Measurements from ENCODE around the gene TSKS. TPM values are rescaled to one million over a fixed set of nuclear protein-coding genes. Genes with fewer than 3 reads are reported as not detected.

The TSKS gene
- total RNA-seq, 1 donor from 2014 or later, result not detected

DNA sequence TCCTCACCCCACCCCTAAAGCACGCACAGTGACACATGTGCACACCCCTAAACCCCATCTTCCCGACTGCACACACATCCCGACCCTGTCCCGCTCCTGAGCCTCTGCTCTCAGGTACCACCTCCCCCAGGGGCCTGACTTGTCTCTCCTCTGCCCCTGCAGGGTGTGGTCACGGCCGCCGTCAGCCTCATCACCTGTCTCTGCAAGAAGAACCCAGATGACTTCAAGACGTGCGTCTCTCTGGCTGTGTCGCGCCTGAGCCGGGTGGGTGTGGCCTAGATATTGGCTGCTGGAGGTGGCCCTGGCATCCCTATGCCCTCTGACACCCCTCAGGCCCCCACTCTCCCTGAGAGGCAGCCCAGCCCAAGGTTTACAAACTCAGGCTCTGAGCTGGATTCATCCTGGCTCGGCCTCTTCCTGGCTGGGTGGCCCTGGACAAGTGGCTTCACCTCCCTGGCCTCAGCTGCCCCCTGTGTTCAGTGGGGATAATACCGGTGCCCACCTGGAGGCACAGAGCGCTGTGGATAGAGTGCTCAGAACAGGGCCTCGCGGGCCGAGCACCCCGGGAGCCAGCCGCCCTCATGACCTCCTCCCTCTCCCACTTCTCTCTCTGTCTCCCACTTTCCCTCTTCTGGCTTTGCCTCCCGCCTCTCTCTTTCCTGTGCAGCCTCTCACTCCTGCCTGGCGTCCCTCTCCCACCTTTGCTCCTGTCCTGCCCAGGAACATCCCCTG is 29.9 kb upstream of the TSKS start:
- Mint-ChIP-seq H3K4me3 (no peak overlapping the region), H3K9me3 (no peaks in the 10 kb centered on the region), H3K4me1 (no peaks in the 10 kb centered on the region), H3K27ac (no peak overlapping the region), H3K36me3 (peaks cover 47% of the 10 kb centered on the region), H3K27me3 (ENCODE audit: low read depth) (no peaks in the 10 kb centered on the region)
- no peak for DNase-seq (ENCODE audit: low spot score in 2 of 2, unreplicated experiment in 2 of 2)
- TF ChIP-seq CTCF (IDR thresholded peaks at IDR 0.05; ENCODE audit: unreplicated experiment), result no peak

GRCh38 chr19:49791776-49792445 is 28.8 kb upstream of the TSKS start:
- Mint-ChIP-seq H3K27me3 (ENCODE audit: low read depth) (no peaks in the 10 kb centered on the region), H3K9me3 (no peaks in the 10 kb centered on the region), H3K4me3 (no peak overlapping the region), H3K4me1 (peaks cover 4% of the 10 kb centered on the region), H3K36me3 (peaks cover 44% of the 10 kb centered on the region), H3K27ac (no peak overlapping the region)
- no peak for TF ChIP-seq CTCF (IDR thresholded peaks at IDR 0.05; ENCODE audit: unreplicated experiment)
- DNase-seq (ENCODE audit: low spot score in 2 of 2, unreplicated experiment in 2 of 2), result no peak

GRCh38 chr19:49790866-49791265 is 27.8 kb upstream of the TSKS start:
- DNase-seq (ENCODE audit: low spot score in 2 of 2, unreplicated experiment in 2 of 2), result no peak
- H3K27ac Mint-ChIP-seq, result no peak overlapping the region
- no peak for TF ChIP-seq CTCF (IDR thresholded peaks at IDR 0.05; ENCODE audit: unreplicated experiment)
- no peaks in the 10 kb centered on the region for H3K27me3 Mint-ChIP-seq (ENCODE audit: low read depth)
- H3K36me3 Mint-ChIP-seq, result peaks cover 44% of the 10 kb centered on the region
- H3K4me3 Mint-ChIP-seq, result no peak overlapping the region
- H3K9me3 Mint-ChIP-seq, result no peaks in the 10 kb centered on the region
- H3K4me1 Mint-ChIP-seq, result peaks cover 14% of the 10 kb centered on the region

GRCh38 chr19:49788857-49789256 is 25.8 kb upstream of the TSKS start:
- Mint-ChIP-seq H3K4me1 (peaks cover 20% of the 10 kb centered on the region), H3K9me3 (no peaks in the 10 kb centered on the region), H3K27ac (no peak overlapping the region), H3K27me3 (ENCODE audit: low read depth) (no peaks in the 10 kb centered on the region), H3K4me3 (no peak overlapping the region), H3K36me3 (peaks cover 49% of the 10 kb centered on the region)
- DNase-seq (ENCODE audit: low spot score in 2 of 2, unreplicated experiment in 2 of 2), result no peak
- no peak for TF ChIP-seq CTCF (IDR thresholded peaks at IDR 0.05; ENCODE audit: unreplicated experiment)

- TF ChIP-seq CTCF (IDR thresholded peaks at IDR 0.05; ENCODE audit: unreplicated experiment), result no peak
- no peaks in the 10 kb centered on the region for H3K27me3 Mint-ChIP-seq (ENCODE audit: low read depth)
- peaks cover 55% of the 10 kb centered on the region for H3K36me3 Mint-ChIP-seq
- H3K4me3 Mint-ChIP-seq, result no peak overlapping the region
- peaks cover 20% of the 10 kb centered on the region for H3K4me1 Mint-ChIP-seq
- H3K27ac Mint-ChIP-seq, result no peak overlapping the region
- no peaks in the 10 kb centered on the region for H3K9me3 Mint-ChIP-seq
- DNase-seq (ENCODE audit: low spot score in 2 of 2, unreplicated experiment in 2 of 2), result no peak
Observed at GRCh38 chr19:49787746-49788145, 24.6 kb upstream of the TSKS start.

Measured in mesothelial cell of epicardium (in vitro differentiated cells).